K562 (cell line): ENCODE results near the gene KRAS. TPM values are rescaled to one million over a fixed set of nuclear protein-coding genes. Genes with fewer than 3 reads are reported as not detected.

ENCODE experiments used
- ATAC-seq: fragments of 200-7000 bp; cut with Tn5 transposase; 3 replicates; pipeline ENCODE4 v1.9.1; 2020; ENCODE audit warnings: moderate library complexity
- BruUV-seq: library from RNA; stranded (reverse); fragments of 400-500 nt; replicated peaks from 2 replicates; lab custom pipeline; 2021; lab: Mats Ljungman, UMichigan
- CTCF ChIA-PET: fragments of 300-600 bp; formaldehyde crosslinking; extraction: SDS; loops from one replicate; lab custom pipeline; 2021; ENCODE audit warnings: low intra/inter-chr PET ratio; lab: Yijun Ruan, JAX
- POLR2A ChIA-PET: fragments of 300-600, 350-650 bp; sonication (Branson Sonifier 250); formaldehyde crosslinking; extraction: SDS; loops from one replicate; lab custom pipeline; 2021; ENCODE audit warnings: antibody characterized with exemption, inconsistent platforms; lab: Yijun Ruan, JAX
- DNase-seq, 4 experiments: peaks; one replicate each; pipeline versions ENCODE4 v3.0.0 to v3.0.0-alpha.2; 2011 to 2018; ENCODE audit warnings: low spot score in 3 of 4, mixed read lengths in 3 of 4; ENCODE audit errors: extremely low read depth in 1 of 4
- FAIRE-seq: peaks from 2 replicates; lab custom pipeline; 2011; peaks lifted over from hg19 to GRCh38; lab: Jason Lieb, UNC
- H2AFZ ChIP-seq: 2 replicates; pipeline ENCODE4 v1.6.0; 2011; ENCODE audit warnings: low read depth, low read length, control low read depth, inconsistent platforms
- H3K27ac ChIP-seq: fragments of 200-600 bp; 3 replicates; pipeline ENCODE4 v1.8.0; 2011; ENCODE audit warnings: low read depth, mild to moderate bottlenecking, control low read depth, inconsistent platforms, low read length, moderate library complexity, mixed read lengths; ENCODE audit errors: extremely low read depth
- H3K27me3 ChIP-seq, 2 experiments: fragments of 300-600 bp in 1 of 2; 2 replicates in 1 of 2; 3 replicates in 1 of 2; pipeline versions ENCODE4 v1.6.0 to v1.8.0; 2011; ENCODE audit warnings: inconsistent platforms in 2 of 2, low read length in 2 of 2, mild to moderate bottlenecking in 1 of 2, mixed read lengths in 1 of 2, moderate library complexity in 1 of 2; ENCODE audit not compliant: control insufficient read depth in 2 of 2, insufficient read depth in 2 of 2
- H3K36me3 ChIP-seq: fragments of 300-600 bp; 3 replicates; pipeline ENCODE4 v1.8.0; 2011; ENCODE audit warnings: mild to moderate bottlenecking, low read length, inconsistent platforms; ENCODE audit not compliant: control insufficient read depth, insufficient read depth
- H3K4me1 ChIP-seq, 2 experiments: fragments of 200-600 bp in 1 of 2; replicated peaks in 1 of 2; 2 replicates in 1 of 2; 3 replicates in 1 of 2; pipeline versions ENCODE4 v1.5.1 to v1.8.0; 2011; ENCODE audit warnings: inconsistent platforms in 2 of 2, low read length in 2 of 2, mild to moderate bottlenecking in 1 of 2, mixed read lengths in 1 of 2, moderate library complexity in 1 of 2; ENCODE audit not compliant: control insufficient read depth in 2 of 2, insufficient read depth in 2 of 2
- H3K4me2 ChIP-seq: 2 replicates; pipeline ENCODE4 v1.6.1; 2011; ENCODE audit warnings: low read length, control low read depth, inconsistent platforms, mixed read lengths; ENCODE audit not compliant: insufficient read depth
- H3K4me3 ChIP-seq: fragments of 200-600 bp; sonication (generic), shearing (Covaris generic); 2 replicates; pipeline ENCODE4 v1.5.1; 2016; ENCODE audit warnings: control low read depth, inconsistent platforms
- H3K79me2 ChIP-seq: fragments of 200-600 bp; 3 replicates; pipeline ENCODE4 v1.8.0; 2011; ENCODE audit warnings: low read length, inconsistent platforms; ENCODE audit not compliant: control insufficient read depth, insufficient read depth
- H3K9ac ChIP-seq, 2 experiments: 2 replicates each; pipeline versions ENCODE4 v1.6.0 to v1.6.1; 2011; ENCODE audit warnings: low read depth in 2 of 2, low read length in 2 of 2, control low read depth in 1 of 2, inconsistent platforms in 1 of 2, mild to moderate bottlenecking in 1 of 2, mixed read lengths in 1 of 2; ENCODE audit not compliant: insufficient read depth in 1 of 2
- H3K9me1 ChIP-seq: one replicate; pipeline ENCODE4 v1.6.0; 2011; ENCODE audit warnings: inconsistent platforms, mild to moderate bottlenecking, low read length, moderate library complexity; ENCODE audit not compliant: control insufficient read depth, insufficient read depth
- H3K9me3 ChIP-seq: replicated peaks from 2 replicates; pipeline ENCODE4 v1.5.1; 2011; ENCODE audit warnings: low read depth, low read length, inconsistent platforms; ENCODE audit not compliant: control insufficient read depth, insufficient read depth
- H4K20me1 ChIP-seq: replicated peaks from 2 replicates; pipeline ENCODE4 v1.6.1; 2011; ENCODE audit warnings: low read length, inconsistent platforms, mixed read lengths; ENCODE audit not compliant: control insufficient read depth, insufficient read depth
- DEAF1 ChIP-seq: fragments of 450-650 bp; formaldehyde crosslinking; IDR thresholded peaks from 2 replicates; pipeline ENCODE4 v1.4.0; 2020; ENCODE audit warnings: mild to moderate bottlenecking, moderate library complexity
- E4F1 ChIP-seq: fragments of 250-450 bp; sonication (Bioruptor Pico); IDR thresholded peaks from 2 replicates; pipeline ENCODE4 v1.5.0; 2021; ENCODE audit warnings: mild to moderate bottlenecking, borderline replicate concordance
- RAD21 ChIP-seq, 2 experiments: fragments of 250-450 bp in 1 of 2; fragments of 450-650 bp in 1 of 2; sonication (Bioruptor Pico) in 1 of 2; formaldehyde crosslinking in 1 of 2; IDR thresholded peaks in 1 of 2; conservative IDR thresholded peaks in 1 of 2; 2 replicates each; pipeline versions ENCODE4 v1.4.0 to v1.8.0; 2020 to 2022; ENCODE audit warnings: mild to moderate bottlenecking in 2 of 2, moderate library complexity in 1 of 2
- REST ChIP-seq, 2 experiments: fragments of 450-650 bp; formaldehyde crosslinking in 1 of 2; IDR thresholded peaks; 2 replicates each; pipeline versions ENCODE4 v1.4.0 to v1.6.1; 2014 to 2020; ENCODE audit warnings: mild to moderate bottlenecking in 2 of 2, borderline replicate concordance in 1 of 2, low read depth in 1 of 2
- WGBS: fragments of 100-300 bp; shearing (Covaris generic); methylation state at CpG from one replicate; pipeline ENCODE4 v1.1.6; 2016; ENCODE audit warnings: low coverage, mixed read lengths; ENCODE audit not compliant: insufficient coverage; ENCODE audit errors: missing lambda C conversion rate; 5-methylcytosine and 5-hydroxymethylcytosine counted together
- in situ Hi-C: fragments of 300-500 bp; cut with MboI; formaldehyde crosslinking; loops from 4 replicates; pipeline ENCODE4 v1.15.0; 2018; ENCODE audit warnings: inconsistent platforms, mixed read lengths
- intact Hi-C: fragments of 100-400 bp; cut with micrococcal nuclease; formaldehyde crosslinking; loops from 2 replicates; pipeline ENCODE4 v1.14.2; 2022
- polyA plus RNA-seq, 8 experiments: library from polyadenylated mRNA; depleted of rRNA in 4 of 8; stranded (reverse) in 5 of 8; unstranded in 3 of 8; fragments of >200 nt; fragmentation: Nextera tagmentation in 2 of 8; fragmentation: Illumina TruSeq in 1 of 8; extraction: Ambion mirVana in 2 of 8; extraction: Trizol in 1 of 8; gene quantifications; 2 replicates each; pipeline versions ENCODE4 v1.2.1 to v1.2.3, GENCODE V29; 2011 to 2014; ENCODE audit warnings: inconsistent platforms in 1 of 8, missing spikeins in 1 of 8
- total RNA-seq, 7 experiments: library from RNA; depleted of rRNA in 6 of 7; stranded (reverse); fragments of >200 nt in 6 of 7; fragmentation: Illumina TruSeq in 2 of 7; extraction: Trizol in 2 of 7; gene quantifications; 2 replicates each; pipeline versions ENCODE4 v1.2.1 to v1.2.3, GENCODE V29; 2011 to 2021; ENCODE audit warnings: low replicate concordance in 1 of 7

The KRAS gene
- total and polyA plus RNA-seq, 9 of the 15 experiments (the other 6 are each of a cell fraction or from before 2014, with no cell fraction given), result 7.2 to 21.2 (median 12.7) TPM

DNA sequence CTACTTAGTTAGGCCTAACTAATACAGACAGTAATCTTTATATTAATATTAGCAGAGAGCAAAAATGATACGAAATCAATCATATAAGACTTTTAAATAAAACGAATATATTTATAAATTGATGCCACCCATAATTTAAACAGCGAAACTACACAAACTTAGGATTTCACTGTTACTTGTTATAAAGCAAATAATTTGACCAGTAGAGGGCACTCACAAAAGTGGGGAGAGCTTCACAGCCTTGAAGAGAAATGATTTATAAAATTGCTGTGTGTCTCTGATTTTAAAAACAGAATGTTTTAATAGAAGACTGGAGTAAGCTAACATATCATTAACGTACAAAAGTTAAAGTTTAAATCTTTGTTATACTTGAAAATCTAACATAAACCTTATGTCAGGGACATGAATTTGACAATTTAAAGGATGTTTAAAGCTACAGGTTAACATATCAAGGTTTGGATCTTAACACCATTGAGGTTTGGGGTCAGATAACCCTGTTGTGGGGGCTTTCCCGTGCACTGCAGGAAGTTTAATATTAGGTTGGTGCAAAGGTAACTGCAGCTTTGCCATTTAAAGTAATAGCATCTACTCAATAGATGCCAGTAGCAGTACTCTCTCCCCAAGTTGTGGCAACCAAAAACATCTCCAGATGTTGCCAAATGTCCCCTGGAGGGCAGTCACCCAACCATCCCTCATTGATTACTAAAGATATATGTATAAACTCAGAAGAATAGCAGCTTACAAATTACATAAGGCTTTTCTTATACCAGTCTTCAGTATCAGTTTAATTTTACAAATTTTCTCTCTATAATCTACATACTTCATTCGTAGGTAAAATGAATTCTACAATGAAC lies 9.3 kb downstream of the KRAS start:
- Histone ChIP-seq H3K9me1 (no peaks in the 10 kb centered on the region), H3K27me3 (no peaks in the 10 kb centered on the region), H2AFZ (no peak overlapping the region), H3K9me3 (no peaks in the 10 kb centered on the region), H3K36me3 (peaks cover 28% of the 10 kb centered on the region; the same call in 2 of the 3 replicates), H3K27ac (no peak overlapping the region), H3K79me2 (peaks cover 13% of the 10 kb centered on the region; the same call in 2 of the 3 replicates), H3K4me3 (no peak overlapping the region), H3K4me1 (peaks cover 0 to 6% of the 10 kb centered on the region in 2 experiments; a peak in 3 of 5 replicates), H3K4me2 (no peak overlapping the region), H3K9ac (no peak overlapping the region), H4K20me1 (no peaks in the 10 kb centered on the region)
- ATAC-seq (peak; percentile 67), FAIRE-seq (peak; percentile 48), DNase-seq (peak in 2 of 4 experiments; percentile 12 to 34)
- intact Hi-C loops (no loop called here), in situ Hi-C loops (no loop called here)
- no TSS peak for BruUV-seq
- ChIA-PET CTCF (interaction anchor here (0.5 to 1.2 kb wide), 2 partner anchors 146 to 326 kb away, joined by 3 read pairs; no protein-coding TSS in a partner anchor), POLR2A (interaction anchor here (1.2 kb wide), 1 partner anchor 9 kb away, joined by 8 read pairs; the partner anchor contains the start of gene KRAS)
- 28% methylated on average over 6 of the region's 6 CpGs for WGBS
- TF ChIP-seq REST (IDR thresholded peaks at IDR 0.05; ENCODE audit: borderline replicate concordance) (peak; percentile 45; the same call in 1 of the 2 replicates), REST (CRISPR knock-in tag; IDR thresholded peaks at IDR 0.05; ENCODE audit: low read depth) (no peak), E4F1 (CRISPR knock-in tag) (no peak), DEAF1 (CRISPR knock-in tag) (peak; percentile 32; the same call in 1 of the 2 replicates), RAD21 (CRISPR knock-in tag; conservative IDR thresholded peaks at IDR 0.05 in 1 of 2, IDR thresholded peaks at IDR 0.05 in 1 of 2) (peak; percentile 56 to 64)
